ENCODE results near the gene HOXD3.

- no peak for TF ChIP-seq POLR2A (IDR thresholded peaks at IDR 0.05; ENCODE audit: low read depth)
- no peak for TF ChIP-seq CTCF (IDR thresholded peaks at IDR 0.05)
These were observed 49.6 kb downstream of the HOXD3 start for GRCh38 chr2:176206682-176207081.
